NCI-H2107 treated with DMSO at 0.1 percent for 48 hours (cell line): ENCODE results near the gene SDF4.
"Not testable (repeated sequence)": the region's sequence is repeated elsewhere in the genome, so short reads cannot be mapped to it uniquely, and the experiment has no call there.

ENCODE experiments used
- DNase-seq: peaks from one replicate; lab custom pipeline; 2025; ENCODE audit not compliant: unreplicated experiment; lab: John Stamatoyannopoulos, UW

The SDF4 gene

GRCh38 chr1:1199961-1200875 lies 31.6 kb downstream of the SDF4 start:
- no peak for DNase-seq

- DNase-seq: no peak
These were observed 32.5 kb downstream of the SDF4 start for GRCh38 chr1:1199141-1199960.

DNA sequence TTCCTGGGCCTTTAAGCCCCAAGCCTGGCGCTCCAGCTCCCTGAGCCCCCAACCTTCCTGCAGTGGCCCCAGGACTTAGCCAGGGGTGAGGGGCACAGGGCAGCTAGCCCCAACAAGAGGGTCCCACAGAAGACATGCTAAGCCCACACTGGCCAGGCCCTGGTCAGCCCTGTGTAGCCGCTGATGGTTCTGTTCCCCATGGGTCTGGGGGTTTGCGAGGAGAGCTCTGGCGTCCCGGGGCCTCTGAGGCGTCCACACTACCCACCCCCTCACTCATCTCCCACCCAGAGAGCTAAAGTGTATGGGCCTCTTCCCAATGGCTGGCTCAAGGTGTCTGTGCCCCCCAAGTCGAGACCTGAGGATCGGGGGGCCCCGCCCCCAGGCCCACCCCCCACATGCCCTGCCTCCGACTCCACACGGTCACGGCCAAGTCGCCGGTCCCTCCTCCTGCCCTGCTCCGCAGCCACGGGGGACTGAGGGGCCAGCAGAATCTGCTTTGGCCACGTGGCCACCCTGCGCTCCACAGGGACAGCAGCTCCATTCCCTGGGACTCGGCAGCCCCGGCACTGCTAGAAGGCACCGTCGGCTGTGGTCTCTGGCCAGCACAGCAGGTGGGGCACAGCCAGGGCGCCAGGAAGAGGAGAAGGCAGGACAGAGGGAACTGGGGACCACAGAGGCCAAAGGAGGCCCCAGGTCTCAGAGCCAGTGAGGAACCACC lies 33.2 kb downstream of the SDF4 start:
- DNase-seq: no peak

GRCh38 chr1:1197551-1198422 lies 34.0 kb downstream of the SDF4 start:
- DNase-seq: no peak

DNA sequence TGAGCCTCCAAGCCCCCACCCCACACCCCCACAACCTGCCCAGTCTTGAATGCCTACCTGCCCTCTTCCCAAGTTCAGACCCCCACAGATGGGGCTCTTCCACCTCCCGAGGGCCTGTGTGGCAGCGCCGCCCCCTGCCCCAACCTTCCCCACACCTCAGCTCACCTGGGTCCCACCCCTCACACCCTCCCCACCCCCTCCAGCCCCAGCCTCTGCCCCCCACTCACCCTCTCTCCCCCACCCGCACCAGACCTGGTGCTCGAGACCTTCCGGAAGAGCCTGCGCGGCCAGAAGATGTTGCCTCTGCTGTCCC lies 34.7 kb downstream of the SDF4 start:
- no peak for DNase-seq

DNA sequence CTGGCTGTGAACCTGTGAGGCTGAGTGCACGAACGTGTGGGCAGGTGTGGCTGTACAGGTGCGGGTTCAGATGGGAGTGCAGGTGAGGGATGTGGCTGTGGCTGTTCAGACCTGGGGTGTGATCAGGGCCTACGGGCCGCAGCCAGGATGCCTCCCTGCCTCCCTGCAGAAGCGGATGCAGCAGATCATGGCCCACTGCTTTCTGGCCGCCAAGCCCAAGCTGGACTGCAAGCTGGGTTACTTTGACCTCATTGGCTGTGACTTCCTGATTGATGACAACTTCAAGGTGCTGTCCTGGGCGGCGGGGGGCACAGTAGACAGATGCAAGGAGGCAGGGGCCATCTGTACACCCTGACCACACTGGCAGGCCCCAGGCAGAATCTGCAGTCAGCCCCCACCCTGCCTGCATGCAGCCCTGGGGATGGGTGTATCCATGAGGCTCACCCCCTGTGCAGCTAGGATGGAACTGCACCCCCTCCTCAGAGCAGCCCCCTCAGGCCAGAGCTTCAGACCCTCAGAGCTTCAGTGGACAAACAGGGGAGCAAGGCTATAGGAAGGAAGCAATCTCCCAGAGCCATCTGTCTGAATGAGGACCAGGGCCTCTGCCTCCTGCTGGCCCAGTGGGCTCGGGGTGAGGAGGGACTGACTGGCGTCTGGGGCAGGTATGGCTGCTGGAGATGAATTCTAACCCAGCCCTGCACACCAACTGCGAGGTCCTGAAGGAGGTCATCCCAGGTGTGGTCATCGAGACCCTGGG lies 35.2 kb downstream of the SDF4 start:
- no peak for DNase-seq

DNA sequence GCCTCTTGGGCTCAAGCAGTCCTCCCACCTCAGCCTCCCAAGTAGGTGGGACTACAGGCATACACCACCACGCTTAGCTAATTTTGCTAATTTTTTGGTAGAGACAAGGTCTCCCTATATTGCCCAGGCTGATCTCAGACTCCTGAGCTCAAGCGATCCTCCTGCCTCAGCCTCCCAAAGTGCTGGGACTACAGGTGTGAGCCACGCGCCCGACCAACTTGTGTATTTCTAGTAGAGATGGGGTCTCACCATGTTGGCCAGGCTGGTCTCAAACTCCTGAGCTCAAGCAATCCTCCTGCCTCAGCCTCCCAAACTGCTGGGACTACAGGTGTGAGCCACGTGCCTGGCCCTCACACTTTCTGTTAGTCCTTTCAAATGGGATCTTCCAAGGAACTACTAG lies 36.1 kb downstream of the SDF4 start:
- DNase-seq: not testable (repeated sequence)

DNA sequence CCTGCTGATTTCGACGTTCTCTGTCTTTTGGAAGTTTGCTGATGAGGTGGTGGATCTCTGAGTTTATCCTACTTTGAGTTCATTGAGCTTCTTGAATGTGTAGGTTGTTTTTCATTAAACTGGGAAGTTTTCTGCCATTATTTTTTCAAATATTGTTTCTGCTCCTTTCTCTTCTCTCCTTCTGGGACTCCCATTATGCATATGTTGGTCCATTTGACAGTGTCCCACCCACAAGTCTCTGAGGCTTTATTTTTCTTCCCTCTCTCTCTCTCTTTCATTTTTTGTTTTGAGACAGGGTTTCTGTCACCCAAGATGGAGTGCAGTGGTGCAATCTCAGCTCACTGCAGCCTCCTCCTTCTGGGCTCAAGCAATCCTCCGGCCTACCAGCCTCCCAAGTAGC lies 37.1 kb downstream of the SDF4 start:
- no peak for DNase-seq

- DNase-seq: no peak
These were observed 40.1 kb downstream of the SDF4 start for GRCh38 chr1:1191734-1192133.

DNA sequence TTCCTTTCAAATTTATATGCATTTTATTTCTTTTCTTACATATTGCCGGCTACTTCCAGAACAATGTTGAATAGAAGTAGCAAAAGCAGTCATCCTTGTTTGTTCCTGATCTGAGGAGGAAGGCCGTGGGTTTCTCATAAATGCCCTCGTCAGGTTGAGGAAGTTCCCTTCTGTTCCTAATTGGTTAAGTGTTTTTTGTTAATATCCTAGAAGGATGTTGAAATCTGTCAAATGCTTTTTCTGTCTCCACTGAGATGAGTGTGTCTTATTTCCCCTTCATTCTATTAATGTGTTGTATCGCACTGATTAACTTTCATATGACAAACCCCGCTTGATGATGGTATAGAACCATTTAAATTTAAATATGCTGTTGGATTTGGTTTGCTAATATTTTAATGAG lies 42.7 kb downstream of the SDF4 start:
- no peak for DNase-seq

DNA sequence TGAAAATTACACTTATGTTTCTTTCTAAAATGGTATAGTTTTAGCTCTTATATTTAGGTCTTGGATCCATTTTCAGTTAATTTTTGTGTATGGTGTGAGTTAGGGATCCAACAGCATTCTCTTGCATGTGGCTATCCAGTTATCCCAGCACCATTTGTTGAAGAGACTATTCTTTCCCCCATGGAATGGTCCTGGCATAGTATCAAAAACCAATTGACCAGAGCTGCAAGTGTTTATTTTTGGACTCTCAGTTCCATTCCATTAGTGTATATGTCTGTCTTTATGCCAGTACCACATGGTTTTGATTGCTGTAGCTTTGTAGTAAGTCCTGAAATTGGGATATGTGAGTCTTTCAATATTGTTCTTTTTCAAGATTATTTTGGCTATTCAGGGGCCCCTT lies 43.9 kb downstream of the SDF4 start:
- no peak for DNase-seq

DNA sequence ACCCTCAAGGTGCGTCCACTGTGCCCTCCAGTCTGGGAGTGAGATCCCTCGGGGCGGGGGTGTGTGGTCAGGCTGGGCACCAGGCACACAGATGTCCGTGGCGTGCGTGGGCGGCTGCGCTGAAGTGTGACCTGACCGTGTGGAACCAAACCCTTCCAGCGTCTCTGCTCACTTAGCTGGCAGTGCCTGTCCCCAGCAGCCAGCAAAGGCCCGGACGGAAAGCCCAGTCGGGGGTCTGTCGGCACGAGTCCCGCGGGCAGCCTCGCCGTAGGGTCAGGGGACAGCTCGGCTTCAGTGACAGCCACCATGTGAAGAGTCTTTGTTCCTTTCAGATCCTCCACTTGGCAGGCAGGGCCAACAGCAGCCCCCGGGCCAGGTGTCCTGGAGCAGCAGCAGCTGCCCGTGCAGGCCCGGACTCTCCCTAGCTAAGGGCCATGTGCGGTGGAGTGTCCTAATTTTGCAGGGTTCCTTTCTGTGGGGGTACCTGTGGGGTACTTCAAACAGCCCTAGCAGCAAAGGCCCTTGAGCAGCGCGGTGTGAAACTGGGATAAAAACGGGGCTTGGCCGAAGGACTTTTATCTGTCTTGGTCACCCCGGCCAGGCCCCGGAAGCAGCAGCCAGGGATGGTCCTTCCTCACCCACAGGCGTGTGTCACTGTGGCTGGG lies 46.6 kb downstream of the SDF4 start:
- DNase-seq: no peak

DNA sequence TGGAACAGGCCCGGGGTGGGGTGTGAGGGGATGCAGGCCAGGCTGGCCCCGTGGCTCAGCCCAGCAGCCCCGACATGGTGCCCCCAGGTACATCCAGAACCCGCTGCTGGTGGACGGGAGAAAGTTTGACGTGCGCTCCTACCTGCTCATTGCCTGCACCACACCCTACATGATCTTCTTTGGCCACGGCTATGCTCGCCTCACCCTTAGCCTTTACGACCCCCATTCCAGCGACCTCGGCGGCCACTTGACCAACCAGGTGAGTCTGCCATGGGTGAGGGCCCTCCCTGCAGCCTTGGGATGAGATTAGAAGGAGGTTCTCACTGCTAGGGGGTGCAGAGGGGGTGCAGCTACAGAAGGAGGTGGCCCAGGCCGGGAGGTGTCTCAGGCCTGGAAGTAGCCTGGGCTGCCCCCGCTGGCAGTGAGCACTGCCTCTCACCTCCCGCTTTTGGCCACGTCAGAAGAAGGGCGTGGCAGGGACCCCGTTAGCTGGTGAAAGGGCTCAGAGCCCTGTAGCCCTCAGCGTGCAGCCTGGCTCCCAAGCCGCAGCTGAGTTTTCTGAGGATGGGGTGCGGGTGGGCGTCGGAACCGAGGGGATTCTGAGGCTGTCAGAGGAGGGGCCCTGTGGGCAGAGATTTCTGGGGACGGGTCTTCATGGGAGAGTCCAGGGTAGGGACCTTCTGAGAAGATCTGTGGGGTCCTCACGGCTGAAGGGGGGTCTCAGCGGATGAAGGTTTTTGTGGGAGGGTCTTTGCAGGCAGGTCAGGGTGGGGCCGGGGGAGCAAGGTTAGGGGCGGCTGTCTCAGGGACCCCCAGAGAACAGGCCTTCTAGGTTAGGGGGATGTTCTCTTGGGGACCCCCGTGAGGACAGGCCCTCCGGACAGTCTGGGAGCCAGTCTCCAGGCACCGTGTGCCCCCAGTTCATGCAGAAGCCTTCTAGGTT lies 47.7 kb downstream of the SDF4 start:
- DNase-seq: no peak

- DNase-seq: no peak
These were observed 48.5 kb downstream of the SDF4 start for GRCh38 chr1:1183221-1183747.

DNA sequence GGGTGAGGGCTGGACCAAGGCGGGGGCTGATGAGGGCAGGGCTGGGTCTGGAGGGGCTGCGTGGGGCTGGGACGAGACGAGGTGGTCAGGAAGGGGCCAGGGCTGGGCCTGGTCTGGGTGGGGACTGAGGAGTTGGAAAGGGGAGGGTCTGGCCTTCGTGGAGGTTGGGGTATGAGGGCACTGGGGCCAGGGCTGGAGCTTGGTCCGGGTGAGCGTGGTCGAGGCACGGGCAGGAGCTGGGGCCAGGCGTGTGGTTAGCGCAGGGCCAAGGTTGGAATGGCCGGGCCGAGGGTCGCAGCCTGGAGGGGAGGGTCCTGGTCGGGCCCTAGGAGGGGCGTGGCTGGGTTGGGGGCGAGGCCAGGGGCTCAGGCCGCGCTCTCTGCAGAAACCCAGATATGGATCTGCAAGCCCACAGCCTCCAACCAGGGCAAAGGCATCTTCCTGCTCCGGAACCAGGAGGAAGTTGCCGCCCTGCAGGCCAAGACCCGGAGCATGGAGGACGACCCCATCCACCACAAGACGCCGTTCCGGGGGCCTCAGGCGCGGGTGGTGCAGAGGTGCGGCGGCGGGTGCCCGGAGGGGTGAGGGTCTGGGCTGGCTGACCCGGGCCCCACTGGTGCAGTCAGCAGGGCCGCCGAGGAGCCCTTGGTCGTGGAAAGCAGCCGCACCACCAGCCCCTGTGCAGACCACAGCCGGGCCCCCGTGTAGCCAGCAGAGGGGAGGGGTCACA lies 49.1 kb downstream of the SDF4 start:
- DNase-seq: no peak

GRCh38 chr1:1181938-1182410 lies 49.8 kb downstream of the SDF4 start:
- no peak for DNase-seq
